OCI-LY1 (cell line): Measurements from ENCODE around the gene ASB2.

ENCODE experiments used
- CTCF ChIP-seq: fragments of 200-600 bp; sonication (generic), shearing (Covaris generic); IDR thresholded peaks from 2 replicates; pipeline ENCODE4 v1.5.1; 2017; ENCODE audit warnings: mild to moderate bottlenecking, antibody characterized with exemption, low read length, moderate library complexity, mixed read lengths
- EZH2 ChIP-seq: fragments of 200-600 bp; sonication (generic), shearing (Covaris generic); IDR thresholded peaks from 2 replicates; pipeline ENCODE4 v1.8.0; 2017; ENCODE audit warnings: borderline replicate concordance, mixed run types, mild to moderate bottlenecking, antibody characterized with exemption, low read length, moderate library complexity, mixed read lengths

DNA sequence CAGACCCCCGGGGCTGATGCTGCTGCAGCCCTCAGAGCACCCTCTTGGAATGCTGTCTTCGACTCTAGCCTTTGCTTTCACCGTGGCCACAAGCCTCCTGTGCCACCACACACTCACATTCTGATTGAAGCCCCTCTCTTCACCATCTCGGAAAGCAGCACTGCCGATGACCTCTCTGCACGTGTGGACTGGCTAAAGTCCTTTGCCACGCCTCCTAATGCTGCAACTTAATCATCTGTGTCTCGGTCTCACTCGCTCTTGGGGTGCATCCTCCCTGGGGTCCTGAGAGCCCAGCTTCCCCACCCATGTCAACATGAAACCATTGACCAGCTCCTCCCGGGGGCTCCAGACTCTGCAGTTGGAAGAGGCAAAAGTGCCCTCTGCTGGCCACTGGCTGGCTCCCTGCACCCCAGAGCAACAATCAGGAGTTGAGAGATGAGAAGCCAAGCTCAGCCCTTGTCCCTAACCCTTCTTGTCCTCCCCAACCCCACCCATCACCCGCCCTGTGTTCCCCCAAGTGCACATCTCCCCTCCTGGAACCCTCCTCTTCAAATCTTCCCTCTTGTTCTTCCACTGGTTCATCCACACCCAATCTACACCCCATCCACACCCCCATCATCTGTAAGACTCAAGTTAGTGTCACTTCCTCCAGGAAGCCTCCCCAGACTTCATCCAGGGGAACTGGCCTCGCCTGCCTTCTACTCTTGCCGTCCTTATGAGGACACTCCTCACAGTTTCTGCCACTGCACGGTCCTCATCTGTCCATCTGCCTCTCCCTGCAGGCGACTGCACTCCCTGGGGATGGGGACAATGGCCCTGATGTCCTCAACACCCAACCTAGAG lies 72.8 kb downstream of the ASB2 start:
- TF ChIP-seq CTCF (peak; percentile 27; the same call in 1 of the 2 replicates), EZH2 (no peak)
